Activated CD4-positive, alpha-beta T cell treated with anti-CD3 and anti-CD28 coated beads, Interleukin-2, amount 10 ng/mL, durations not matched to agents 7 days and 5 days (primary cell): ENCODE measurements around the gene RASGEF1B. TPM values are rescaled to one million over a fixed set of nuclear protein-coding genes. Genes with fewer than 3 reads are reported as not detected.
"Not testable (repeated sequence)": the region's sequence is repeated elsewhere in the genome, so short reads cannot be mapped to it uniquely, and the experiment has no call there.

Experiments used
- CTCF ChIA-PET: fragments of 350-600 bp; sonication (Branson Sonifier 250); formaldehyde crosslinking; loops from one replicate; lab custom pipeline; 2021; ENCODE audit warnings: antibody characterized with exemption; lab: Charles Lee
- POLR2A ChIA-PET: fragments of 350-600 bp; sonication (Branson Sonifier 250); formaldehyde crosslinking; loops from one replicate; lab custom pipeline; 2021; ENCODE audit warnings: antibody characterized with exemption; lab: Charles Lee
- DNase-seq: peaks from one replicate; pipeline ENCODE4 v3.0.0-alpha.2; 2020
- H3K27ac Mint-ChIP-seq: one replicate; pipeline ENCODE4 v1.8.0; 2021; ENCODE audit warnings: mild to moderate bottlenecking, moderate library complexity, mixed read lengths
- H3K27me3 Mint-ChIP-seq: one replicate; pipeline ENCODE4 v1.8.0; 2021; ENCODE audit warnings: mixed read lengths
- H3K36me3 Mint-ChIP-seq: one replicate; pipeline ENCODE4 v1.8.0; 2021; ENCODE audit warnings: low read depth, mixed read lengths
- H3K4me1 Mint-ChIP-seq: one replicate; pipeline ENCODE4 v1.8.0; 2021; ENCODE audit warnings: mixed read lengths
- H3K4me3 Mint-ChIP-seq: one replicate; pipeline ENCODE4 v1.8.0; 2021; ENCODE audit warnings: mild to moderate bottlenecking, moderate library complexity, mixed read lengths
- H3K9me3 Mint-ChIP-seq: one replicate; pipeline ENCODE4 v1.8.0; 2021; ENCODE audit warnings: mixed read lengths
- total RNA-seq, 2 experiments: library from RNA; stranded (reverse); gene quantifications; one replicate each; pipeline ENCODE4 v1.2.3, GENCODE V29; 2021

The RASGEF1B gene
- total RNA-seq, 2 experiments from 2014 or later = 2.7 TPM

- Mint-ChIP-seq H3K27me3 (no peaks in the 10 kb centered on the region), H3K9me3 (peaks cover 21% of the 10 kb centered on the region), H3K27ac (peak overlapping the region; percentile 60), H3K4me3 (no peak overlapping the region), H3K4me1 (peaks cover 43% of the 10 kb centered on the region), H3K36me3 (peaks cover 10% of the 10 kb centered on the region)
- CTCF ChIA-PET = interaction anchor here (1.1 to 2.3 kb wide), 3 partner anchors 10 to 25 kb away, joined by 4 to 9 read pairs (median 6); partner anchors contain the start of gene RASGEF1B
- POLR2A ChIA-PET = interaction anchor here (0.7 kb wide), 1 partner anchor 892 kb away, joined by 3 read pairs; no protein-coding TSS in a partner anchor
- no peak for DNase-seq
Measured at GRCh38 chr4:81492606-81493230, 21.0 kb upstream of the RASGEF1B start.

DNA sequence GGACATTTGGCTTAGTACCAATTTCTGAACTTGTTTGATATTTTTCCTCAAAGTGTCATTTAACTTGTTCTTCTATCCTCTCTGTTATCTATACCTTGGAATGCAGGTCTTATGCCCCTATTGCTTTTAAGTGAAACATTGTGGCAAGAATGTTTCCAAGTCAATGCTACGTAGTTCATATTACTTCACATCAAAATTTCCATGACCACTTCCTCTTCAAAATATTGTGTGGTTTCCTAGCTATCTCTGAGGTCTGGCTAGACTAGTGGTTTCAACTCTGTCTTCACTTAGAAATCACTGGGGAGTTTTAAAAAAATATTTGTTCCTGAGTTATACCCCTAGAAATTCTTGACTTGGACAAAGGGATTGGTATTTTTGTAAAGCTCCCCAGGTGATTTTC is 20.2 kb upstream of the RASGEF1B start:
- CTCF ChIA-PET = interaction anchor here (1.1 to 1.2 kb wide), 2 partner anchors 20 to 25 kb away, joined by 4 to 9 read pairs; partner anchors contain the start of gene RASGEF1B
- peaks cover 43% of the 10 kb centered on the region for H3K4me1 Mint-ChIP-seq
- no peaks in the 10 kb centered on the region for H3K27me3 Mint-ChIP-seq

DNA sequence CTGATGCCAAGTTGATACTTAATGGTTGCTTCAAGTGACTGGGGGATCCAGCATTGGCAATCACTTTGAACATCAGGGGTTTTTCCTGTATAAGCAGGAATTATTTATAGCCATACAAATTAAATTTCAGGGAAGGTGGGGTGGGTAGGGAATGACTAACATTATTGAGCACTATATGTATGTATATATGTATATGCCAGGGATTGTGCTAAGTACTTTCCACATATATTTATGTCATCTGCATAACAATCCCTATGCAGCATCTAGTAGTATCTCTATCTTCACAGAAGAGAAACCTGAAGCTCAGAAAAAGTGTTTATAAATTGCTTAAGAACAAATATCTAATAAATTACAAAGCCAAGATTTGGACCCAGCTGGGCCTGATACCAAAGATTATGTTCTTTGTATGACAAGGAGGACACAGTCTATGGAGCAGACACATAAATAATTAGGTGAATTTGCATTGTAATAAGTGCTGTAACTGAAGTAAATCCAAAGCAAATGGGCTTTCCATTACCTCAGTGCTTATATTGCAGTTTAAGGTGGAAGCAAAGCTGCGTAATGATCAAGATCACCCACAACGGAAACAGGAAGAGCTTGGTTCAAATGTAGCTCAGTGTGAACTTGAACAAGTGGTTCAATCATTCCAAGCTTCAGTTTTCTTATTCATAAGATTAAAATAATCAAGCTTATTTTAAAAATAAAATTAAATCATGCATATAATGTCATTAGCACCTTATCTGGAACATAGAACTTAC is 18.9 kb upstream of the RASGEF1B start:
- Mint-ChIP-seq H3K4me3 (no peak overlapping the region), H3K4me1 (peaks cover 40% of the 10 kb centered on the region), H3K27ac (peak overlapping the region; percentile 22), H3K27me3 (no peaks in the 10 kb centered on the region), H3K9me3 (peaks cover 21% of the 10 kb centered on the region), H3K36me3 (peaks cover 10% of the 10 kb centered on the region)
- ChIA-PET POLR2A (no interaction called here), CTCF (interaction anchor here (0.8 to 0.9 kb wide), 2 partner anchors 9 to 20 kb away, joined by 3 to 4 read pairs; no protein-coding TSS in a partner anchor)
- DNase-seq = no peak

More for the DNA sequence above, 20.2 kb upstream of the RASGEF1B start:
- peaks cover 21% of the 10 kb centered on the region for H3K9me3 Mint-ChIP-seq
- POLR2A ChIA-PET = interaction anchor here (0.7 kb wide), 1 partner anchor 21 kb away, joined by 3 read pairs; no protein-coding TSS in a partner anchor
- H3K36me3 Mint-ChIP-seq = peaks cover 10% of the 10 kb centered on the region
- no peak overlapping the region for H3K4me3 Mint-ChIP-seq
- peak; percentile 55 for DNase-seq
- peak overlapping the region; percentile 90 for H3K27ac Mint-ChIP-seq

GRCh38 chr4:81486502-81486901 is 14.8 kb upstream of the RASGEF1B start:
- H3K4me1 Mint-ChIP-seq = peaks cover 7% of the 10 kb centered on the region
- POLR2A ChIA-PET = no interaction called here
- CTCF ChIA-PET = no interaction called here

DNA sequence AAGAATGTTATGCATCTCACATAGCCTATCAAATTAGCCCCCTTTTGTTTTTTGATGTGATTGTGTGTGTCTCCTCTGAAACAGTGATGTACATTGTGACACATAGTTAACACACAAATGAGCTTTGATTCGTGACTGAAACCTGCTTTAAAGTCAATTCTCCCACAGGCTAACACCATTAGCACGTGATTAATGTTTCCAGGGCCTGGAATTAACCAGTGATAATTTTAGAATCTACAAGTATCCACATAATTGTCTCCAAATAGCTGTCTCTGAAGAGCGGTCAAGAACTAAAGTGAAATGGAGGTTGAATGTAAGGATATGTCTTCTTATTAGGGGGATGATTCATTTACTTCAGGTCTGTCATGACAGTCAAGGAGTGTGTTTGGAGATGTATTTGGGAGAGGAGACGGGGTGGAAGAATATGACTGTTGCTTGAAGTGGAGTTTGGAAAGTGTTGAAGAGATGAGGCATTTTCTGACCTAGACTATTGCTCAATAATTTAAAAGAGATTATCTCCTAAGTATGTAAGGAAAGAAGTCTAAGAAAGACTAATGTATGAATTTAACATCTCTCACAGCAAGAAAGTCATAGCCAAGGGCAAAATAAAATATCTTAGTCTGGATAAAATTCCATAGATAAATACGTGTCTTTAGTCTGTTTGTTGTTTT is 13.7 kb upstream of the RASGEF1B start:
- H3K36me3 Mint-ChIP-seq = peaks cover under 1% of the 10 kb centered on the region
- peaks cover 1% of the 10 kb centered on the region for H3K4me1 Mint-ChIP-seq
- H3K27ac Mint-ChIP-seq = no peak overlapping the region
- peaks cover 10% of the 10 kb centered on the region for H3K9me3 Mint-ChIP-seq
- H3K4me3 Mint-ChIP-seq = no peak overlapping the region
- no peaks in the 10 kb centered on the region for H3K27me3 Mint-ChIP-seq
- ChIA-PET CTCF (interaction anchor here (1.1 to 1.3 kb wide), 2 partner anchors 11 to 28 kb away, joined by 3 to 4 read pairs; no protein-coding TSS in a partner anchor), POLR2A (no interaction called here)
- no peak for DNase-seq

More at GRCh38 chr4:81486502-81486901, 14.8 kb upstream of the RASGEF1B start:
- Mint-ChIP-seq H3K27ac (no peak overlapping the region), H3K4me3 (no peak overlapping the region), H3K27me3 (no peaks in the 10 kb centered on the region), H3K36me3 (peaks cover 6% of the 10 kb centered on the region), H3K9me3 (peaks cover 13% of the 10 kb centered on the region)
- no peak for DNase-seq

- Mint-ChIP-seq H3K4me3 (no peak overlapping the region), H3K9me3 (no peaks in the 10 kb centered on the region), H3K4me1 (no peaks in the 10 kb centered on the region), H3K27ac (no peak overlapping the region), H3K27me3 (peaks cover 11% of the 10 kb centered on the region), H3K36me3 (no peaks in the 10 kb centered on the region)
- DNase-seq = no peak
- CTCF ChIA-PET = interaction anchor here (0.8 kb wide), 1 partner anchor 10 kb away, joined by 3 read pairs; the partner anchor contains the start of gene RASGEF1B
- POLR2A ChIA-PET = no interaction called here
Measured at GRCh38 chr4:81482326-81482725, 10.6 kb upstream of the RASGEF1B start.

- Mint-ChIP-seq H3K4me3 (no peak overlapping the region), H3K4me1 (no peaks in the 10 kb centered on the region), H3K27ac (no peak overlapping the region), H3K36me3 (no peaks in the 10 kb centered on the region), H3K9me3 (no peaks in the 10 kb centered on the region), H3K27me3 (peaks cover 11% of the 10 kb centered on the region)
- no peak for DNase-seq
- POLR2A ChIA-PET = no interaction called here
- CTCF ChIA-PET = interaction anchor here (0.9 to 1.0 kb wide), 2 partner anchors 10 to 217 kb away, joined by 3 read pairs; partner anchors contain the start of gene RASGEF1B
Measured at GRCh38 chr4:81481151-81481550, 9.4 kb upstream of the RASGEF1B start.

GRCh38 chr4:81479573-81479972 is 7.9 kb upstream of the RASGEF1B start:
- H3K9me3 Mint-ChIP-seq, CTCF ChIA-PET, H3K4me3 Mint-ChIP-seq, H3K4me1 Mint-ChIP-seq, H3K36me3 Mint-ChIP-seq, POLR2A ChIA-PET, DNase-seq, H3K27ac Mint-ChIP-seq: not testable (repeated sequence)
- peaks cover 14% of the 10 kb centered on the region for H3K27me3 Mint-ChIP-seq

- DNase-seq, H3K9me3 Mint-ChIP-seq, H3K27ac Mint-ChIP-seq, H3K4me3 Mint-ChIP-seq, H3K36me3 Mint-ChIP-seq, POLR2A ChIA-PET: not testable (repeated sequence)
- Mint-ChIP-seq H3K4me1 (peaks cover 27% of the 10 kb centered on the region), H3K27me3 (peaks cover 16% of the 10 kb centered on the region)
- CTCF ChIA-PET = interaction anchor here (0.9 to 3.4 kb wide), 5 partner anchors 11 to 33 kb away, joined by 3 to 9 read pairs (median 4); no protein-coding TSS in a partner anchor
Measured at GRCh38 chr4:81473331-81474265, 1.9 kb upstream of the RASGEF1B start.

GRCh38 chr4:81472281-81473182 is 825 bp upstream of the RASGEF1B start:
- POLR2A ChIA-PET = no interaction called here
- peak; percentile 50 for DNase-seq
- H3K4me3 Mint-ChIP-seq = peak overlapping the region; percentile 85
- H3K27me3 Mint-ChIP-seq = peaks cover 7% of the 10 kb centered on the region
- peak overlapping the region; percentile 82 for H3K27ac Mint-ChIP-seq
- H3K36me3 Mint-ChIP-seq = no peaks in the 10 kb centered on the region
- CTCF ChIA-PET = interaction anchor here (0.9 to 3.4 kb wide), 11 partner anchors 10 to 891 kb away, joined by 3 to 9 read pairs (median 3); no protein-coding TSS in a partner anchor
- peaks cover 27% of the 10 kb centered on the region for H3K4me1 Mint-ChIP-seq
- no peaks in the 10 kb centered on the region for H3K9me3 Mint-ChIP-seq

DNA sequence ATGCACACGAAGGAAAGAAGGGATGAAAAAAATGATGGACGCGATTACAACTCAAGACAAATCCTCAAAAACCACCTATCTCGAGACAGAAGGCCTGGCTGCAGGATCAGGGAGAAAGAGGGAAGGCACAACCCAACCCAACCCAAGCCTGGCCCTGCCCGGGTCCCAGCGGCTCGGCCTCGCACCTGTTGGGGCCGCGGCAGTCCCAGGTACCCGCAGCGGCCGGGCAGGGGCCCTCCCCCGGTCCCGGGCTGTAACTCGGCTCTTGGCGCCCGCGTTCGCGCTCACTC is 464 bp downstream of the RASGEF1B start:
- ChIA-PET POLR2A (interaction anchor here (0.6 kb wide), 1 partner anchor 21 kb away, joined by 3 read pairs; no protein-coding TSS in a partner anchor), CTCF (interaction anchor here (0.9 to 3.4 kb wide), 7 partner anchors 10 to 373 kb away, joined by 3 to 9 read pairs (median 3); no protein-coding TSS in a partner anchor)
- Mint-ChIP-seq H3K27ac (peak overlapping the region; percentile 85), H3K36me3 (no peaks in the 10 kb centered on the region), H3K4me3 (peak overlapping the region; percentile 85), H3K4me1 (peaks cover 27% of the 10 kb centered on the region), H3K9me3 (no peaks in the 10 kb centered on the region), H3K27me3 (peaks cover 7% of the 10 kb centered on the region)
- no peak for DNase-seq
